NCI-H226 (cell line): Measurements from ENCODE around the gene ALDH16A1.

ENCODE experiments used
- DNase-seq: peaks from one replicate; pipeline ENCODE4 v3.0.0-alpha.2; 2015

ALDH16A1 gene

GRCh38 chr19:49490287-49491029 is 37.4 kb downstream of the ALDH16A1 start:
- DNase-seq = no peak

GRCh38 chr19:49491030-49491803 is 38.2 kb downstream of the ALDH16A1 start:
- DNase-seq = no peak

- DNase-seq = no peak
These were observed 39.0 kb downstream of the ALDH16A1 start for GRCh38 chr19:49491804-49492572.

GRCh38 chr19:49492573-49493405 is 39.8 kb downstream of the ALDH16A1 start:
- DNase-seq = no peak

GRCh38 chr19:49496574-49497008 is 43.6 kb downstream of the ALDH16A1 start:
- no peak for DNase-seq

GRCh38 chr19:49497047-49497788 is 44.2 kb downstream of the ALDH16A1 start:
- peak; percentile 42 for DNase-seq

GRCh38 chr19:49497789-49498103 is 44.7 kb downstream of the ALDH16A1 start:
- no peak for DNase-seq

GRCh38 chr19:49498475-49498874 is 45.5 kb downstream of the ALDH16A1 start:
- DNase-seq = no peak

- no peak for DNase-seq
These were observed 46.1 kb downstream of the ALDH16A1 start for GRCh38 chr19:49499030-49499670.

- no peak for DNase-seq
These were observed 50.0 kb downstream of the ALDH16A1 start for GRCh38 chr19:49502866-49503581.

GRCh38 chr19:49503582-49503962 is 50.5 kb downstream of the ALDH16A1 start:
- DNase-seq = no peak

GRCh38 chr19:49506575-49507105 is 53.6 kb downstream of the ALDH16A1 start:
- peak; percentile 36 for DNase-seq

- no peak for DNase-seq
These were observed 54.9 kb downstream of the ALDH16A1 start for GRCh38 chr19:49507803-49508494.

GRCh38 chr19:49512970-49513745 is 60.1 kb downstream of the ALDH16A1 start:
- no peak for DNase-seq

- DNase-seq = no peak
These were observed 60.7 kb downstream of the ALDH16A1 start for GRCh38 chr19:49513746-49514118.

- no peak for DNase-seq
These were observed 61.1 kb downstream of the ALDH16A1 start for GRCh38 chr19:49514151-49514550.

GRCh38 chr19:49515767-49516166 is 62.7 kb downstream of the ALDH16A1 start:
- no peak for DNase-seq

- no peak for DNase-seq
These were observed 65.0 kb downstream of the ALDH16A1 start for GRCh38 chr19:49518033-49518432.
